K562 (cell line): ENCODE data around the gene CATSPER4. TPM values are rescaled to one million over a fixed set of nuclear protein-coding genes. Genes with fewer than 3 reads are reported as not detected.

Experiments
- ATAC-seq: fragments of 200-7000 bp; cut with Tn5 transposase; 3 replicates; pipeline ENCODE4 v1.9.1; 2020; ENCODE audit warnings: moderate library complexity
- BruUV-seq: library from RNA; stranded (reverse); fragments of 400-500 nt; replicated peaks from 2 replicates; lab custom pipeline; 2021; lab: Mats Ljungman, UMichigan
- CTCF ChIA-PET: fragments of 300-600 bp; formaldehyde crosslinking; extraction: SDS; loops from one replicate; lab custom pipeline; 2021; ENCODE audit warnings: low intra/inter-chr PET ratio; lab: Yijun Ruan, JAX
- POLR2A ChIA-PET: fragments of 300-600, 350-650 bp; sonication (Branson Sonifier 250); formaldehyde crosslinking; extraction: SDS; loops from one replicate; lab custom pipeline; 2021; ENCODE audit warnings: antibody characterized with exemption, inconsistent platforms; lab: Yijun Ruan, JAX
- DNase-seq, 4 experiments: peaks; one replicate each; pipeline versions ENCODE4 v3.0.0 to v3.0.0-alpha.2; 2011 to 2018; ENCODE audit warnings: low spot score in 3 of 4, mixed read lengths in 3 of 4; ENCODE audit errors: extremely low read depth in 1 of 4
- FAIRE-seq: peaks from 2 replicates; lab custom pipeline; 2011; peaks lifted over from hg19 to GRCh38; lab: Jason Lieb, UNC
- H2AFZ ChIP-seq: 2 replicates; pipeline ENCODE4 v1.6.0; 2011; ENCODE audit warnings: low read depth, low read length, control low read depth, inconsistent platforms
- H3K27ac ChIP-seq: fragments of 200-600 bp; 3 replicates; pipeline ENCODE4 v1.8.0; 2011; ENCODE audit warnings: low read depth, mild to moderate bottlenecking, control low read depth, inconsistent platforms, low read length, moderate library complexity, mixed read lengths; ENCODE audit errors: extremely low read depth
- H3K27me3 ChIP-seq, 2 experiments: fragments of 300-600 bp in 1 of 2; 2 replicates in 1 of 2; 3 replicates in 1 of 2; pipeline versions ENCODE4 v1.6.0 to v1.8.0; 2011; ENCODE audit warnings: inconsistent platforms in 2 of 2, low read length in 2 of 2, mild to moderate bottlenecking in 1 of 2, mixed read lengths in 1 of 2, moderate library complexity in 1 of 2; ENCODE audit not compliant: control insufficient read depth in 2 of 2, insufficient read depth in 2 of 2
- H3K36me3 ChIP-seq: fragments of 300-600 bp; 3 replicates; pipeline ENCODE4 v1.8.0; 2011; ENCODE audit warnings: mild to moderate bottlenecking, low read length, inconsistent platforms; ENCODE audit not compliant: control insufficient read depth, insufficient read depth
- H3K4me1 ChIP-seq, 2 experiments: fragments of 200-600 bp in 1 of 2; replicated peaks in 1 of 2; 2 replicates in 1 of 2; 3 replicates in 1 of 2; pipeline versions ENCODE4 v1.5.1 to v1.8.0; 2011; ENCODE audit warnings: inconsistent platforms in 2 of 2, low read length in 2 of 2, mild to moderate bottlenecking in 1 of 2, mixed read lengths in 1 of 2, moderate library complexity in 1 of 2; ENCODE audit not compliant: control insufficient read depth in 2 of 2, insufficient read depth in 2 of 2
- H3K4me2 ChIP-seq: 2 replicates; pipeline ENCODE4 v1.6.1; 2011; ENCODE audit warnings: low read length, control low read depth, inconsistent platforms, mixed read lengths; ENCODE audit not compliant: insufficient read depth
- H3K4me3 ChIP-seq: fragments of 200-600 bp; sonication (generic), shearing (Covaris generic); 2 replicates; pipeline ENCODE4 v1.5.1; 2016; ENCODE audit warnings: control low read depth, inconsistent platforms
- H3K79me2 ChIP-seq: fragments of 200-600 bp; 3 replicates; pipeline ENCODE4 v1.8.0; 2011; ENCODE audit warnings: low read length, inconsistent platforms; ENCODE audit not compliant: control insufficient read depth, insufficient read depth
- H3K9ac ChIP-seq, 2 experiments: 2 replicates each; pipeline versions ENCODE4 v1.6.0 to v1.6.1; 2011; ENCODE audit warnings: low read depth in 2 of 2, low read length in 2 of 2, control low read depth in 1 of 2, inconsistent platforms in 1 of 2, mild to moderate bottlenecking in 1 of 2, mixed read lengths in 1 of 2; ENCODE audit not compliant: insufficient read depth in 1 of 2
- H3K9me1 ChIP-seq: one replicate; pipeline ENCODE4 v1.6.0; 2011; ENCODE audit warnings: inconsistent platforms, mild to moderate bottlenecking, low read length, moderate library complexity; ENCODE audit not compliant: control insufficient read depth, insufficient read depth
- H3K9me3 ChIP-seq: replicated peaks from 2 replicates; pipeline ENCODE4 v1.5.1; 2011; ENCODE audit warnings: low read depth, low read length, inconsistent platforms; ENCODE audit not compliant: control insufficient read depth, insufficient read depth
- H4K20me1 ChIP-seq: replicated peaks from 2 replicates; pipeline ENCODE4 v1.6.1; 2011; ENCODE audit warnings: low read length, inconsistent platforms, mixed read lengths; ENCODE audit not compliant: control insufficient read depth, insufficient read depth
- CEBPG ChIP-seq, 3 experiments: fragments of 200-800 bp in 1 of 3; sonication (Bioruptor generic) in 1 of 3; sonication (generic) in 1 of 3; formaldehyde crosslinking in 1 of 3; IDR thresholded peaks in 2 of 3; conservative IDR thresholded peaks in 1 of 3; 2 replicates each; pipeline versions ENCODE4 v1.6.1 to v1.8.0; 2016 to 2022; ENCODE audit warnings: missing compliant biosample characterization in 2 of 3, missing genetic modification characterization in 2 of 3, mild to moderate bottlenecking in 1 of 3, missing genetic modification reagents in 1 of 3
- CREM ChIP-seq: IDR thresholded peaks from 2 replicates; pipeline ENCODE4 v1.6.1; 2014; ENCODE audit warnings: antibody characterized with exemption, low read depth
- CXXC5 ChIP-seq: fragments of 250-450 bp; sonication (Bioruptor Pico); IDR thresholded peaks from 2 replicates; pipeline ENCODE4 v1.8.0; 2022; ENCODE audit warnings: inconsistent platforms, mild to moderate bottlenecking, moderate library complexity
- FOXK2 ChIP-seq, 2 experiments: fragments of 450-650 bp; IDR thresholded peaks in 1 of 2; conservative IDR thresholded peaks in 1 of 2; 2 replicates each; pipeline ENCODE4 v1.6.1; 2016; ENCODE audit warnings: low read depth in 2 of 2, mild to moderate bottlenecking in 1 of 2
- KLF6 ChIP-seq: fragments of 250-450 bp; sonication (Bioruptor Pico); IDR thresholded peaks from 2 replicates; pipeline ENCODE4 v1.4.0; 2020; ENCODE audit warnings: mild to moderate bottlenecking, moderate library complexity, borderline replicate concordance
- TSC22D4 ChIP-seq: fragments of 450-650 bp; IDR thresholded peaks from 2 replicates; pipeline ENCODE4 v1.6.1; 2016; ENCODE audit warnings: missing genetic modification characterization, missing biosample characterization, control low read depth
- WHSC1 ChIP-seq: IDR thresholded peaks from one replicate; pipeline ENCODE4 v1.6.1; 2012; ENCODE audit warnings: low read length, control low read depth, inconsistent platforms
- ZBED1 ChIP-seq: IDR thresholded peaks from 2 replicates; pipeline ENCODE4 v1.6.1; 2014
- ZFPM2 ChIP-seq: fragments of 250-450 bp; sonication (Bioruptor Pico); IDR thresholded peaks from 2 replicates; pipeline ENCODE4 v1.5.1; 2022; ENCODE audit warnings: mild to moderate bottlenecking
- ZNF175 ChIP-seq: fragments of 200-800 bp; sonication (Bioruptor generic); IDR thresholded peaks from 2 replicates; pipeline ENCODE4 v1.6.1; 2016; ENCODE audit warnings: low read depth, mild to moderate bottlenecking, missing genetic modification characterization, missing compliant biosample characterization
- ZNF197 ChIP-seq: fragments of 200-800 bp; sonication (Bioruptor generic); IDR thresholded peaks from 2 replicates; pipeline ENCODE4 v1.6.1; 2016; ENCODE audit warnings: low read depth, missing genetic modification characterization, missing compliant biosample characterization
- WGBS: fragments of 100-300 bp; shearing (Covaris generic); methylation state at CpG from one replicate; pipeline ENCODE4 v1.1.6; 2016; ENCODE audit warnings: low coverage, mixed read lengths; ENCODE audit not compliant: insufficient coverage; ENCODE audit errors: missing lambda C conversion rate; 5-methylcytosine and 5-hydroxymethylcytosine counted together
- in situ Hi-C: fragments of 300-500 bp; cut with MboI; formaldehyde crosslinking; loops from 4 replicates; pipeline ENCODE4 v1.15.0; 2018; ENCODE audit warnings: inconsistent platforms, mixed read lengths
- intact Hi-C: fragments of 100-400 bp; cut with micrococcal nuclease; formaldehyde crosslinking; loops from 2 replicates; pipeline ENCODE4 v1.14.2; 2022
- polyA plus RNA-seq, 8 experiments: library from polyadenylated mRNA; depleted of rRNA in 4 of 8; stranded (reverse) in 5 of 8; unstranded in 3 of 8; fragments of >200 nt; fragmentation: Nextera tagmentation in 2 of 8; fragmentation: Illumina TruSeq in 1 of 8; extraction: Ambion mirVana in 2 of 8; extraction: Trizol in 1 of 8; gene quantifications; 2 replicates each; pipeline versions ENCODE4 v1.2.1 to v1.2.3, GENCODE V29; 2011 to 2014; ENCODE audit warnings: inconsistent platforms in 1 of 8, missing spikeins in 1 of 8
- total RNA-seq, 7 experiments: library from RNA; depleted of rRNA in 6 of 7; stranded (reverse); fragments of >200 nt in 6 of 7; fragmentation: Illumina TruSeq in 2 of 7; extraction: Trizol in 2 of 7; gene quantifications; 2 replicates each; pipeline versions ENCODE4 v1.2.1 to v1.2.3, GENCODE V29; 2011 to 2021; ENCODE audit warnings: low replicate concordance in 1 of 7
- TF ChIP-seq, protein P1 (sequence below): sonication (generic); formaldehyde crosslinking; IDR thresholded peaks from 2 replicates; pipeline ENCODE4 v1.8.1; 2023; ENCODE audit warnings: mild to moderate bottlenecking, missing genetic modification reagents
- TF ChIP-seq, protein P2 (sequence below): sonication (generic); formaldehyde crosslinking; IDR thresholded peaks from 2 replicates; pipeline ENCODE4 v1.8.1; 2023; ENCODE audit warnings: missing genetic modification reagents, mild to moderate bottlenecking, borderline replicate concordance
- TF ChIP-seq, protein P3 (sequence below): fragments of 450-650 bp; formaldehyde crosslinking; IDR thresholded peaks from 2 replicates; pipeline ENCODE4 v1.4.0; 2020; ENCODE audit warnings: mild to moderate bottlenecking, mixed read lengths

Gene CATSPER4
- total and polyA plus RNA-seq, 9 of the 15 experiments (the other 6 are each of a cell fraction or from before 2014, with no cell fraction given), result 0.04 to 0.13 TPM; not detected in 7

DNA sequence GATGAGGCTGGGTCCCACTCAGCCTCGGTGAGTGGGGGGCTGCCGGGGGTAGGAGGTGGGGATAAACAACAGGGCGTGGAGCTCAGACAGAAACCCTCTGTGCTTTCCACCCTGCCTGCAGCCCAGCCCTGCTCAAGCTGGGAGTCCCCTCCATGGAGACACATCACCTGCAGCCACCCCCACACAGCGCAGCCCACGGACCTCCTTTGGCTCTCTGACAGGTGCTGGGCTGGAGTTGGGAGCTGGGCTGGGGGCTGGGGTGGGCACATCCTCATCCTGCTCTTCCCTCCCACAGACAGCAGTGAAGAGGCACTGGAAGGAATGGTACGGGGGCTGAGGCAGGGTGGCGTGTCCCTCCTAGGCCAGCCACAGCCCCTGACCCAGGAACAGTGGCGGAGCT lies 1.9 kb upstream of the CATSPER4 start:
- H3K79me2 ChIP-seq, result no peaks in the 10 kb centered on the region
- POLR2A ChIA-PET, result interaction anchor here (0.8 kb wide), 1 partner anchor 12 kb away, joined by 3 read pairs; no protein-coding TSS in a partner anchor
- no peak for DNase-seq
- H3K9me3 ChIP-seq, result no peaks in the 10 kb centered on the region
- H3K4me1 ChIP-seq, result peaks cover 0 to 27% of the 10 kb centered on the region in 2 experiments; a peak in 2 of 5 replicates
- H2AFZ ChIP-seq, result no peak overlapping the region
- no peak overlapping the region for H3K27ac ChIP-seq
- in situ Hi-C loops (no loop called here), intact Hi-C loops (no loop called here)
- no peak for FAIRE-seq
- no peaks in the 10 kb centered on the region for H3K27me3 ChIP-seq
- peak overlapping the region in 1 of 2 experiments; percentile 65; a peak in 2 of 4 replicates for H3K9ac ChIP-seq
- H3K9me1 ChIP-seq, result no peaks in the 10 kb centered on the region
- 79% methylated on average over 8 of the region's 8 CpGs for WGBS
- 0 out of 2 replicates have a peak, but pooled peaks cover 6% of the 10 kb centered on the region for H4K20me1 ChIP-seq
- CTCF ChIA-PET, result no interaction called here
- no peak for ATAC-seq
- BruUV-seq, result no TSS peak
- H3K36me3 ChIP-seq, result no peaks in the 10 kb centered on the region
- H3K4me3 ChIP-seq, result no peak overlapping the region
- no peak overlapping the region for H3K4me2 ChIP-seq
- no peak for TF ChIP-seq CEBPG (CRISPR knock-in tag; IDR thresholded peaks at IDR 0.05)
- no peak for TF ChIP-seq CEBPG (tag; conservative IDR thresholded peaks at IDR 0.05 in 1 of 2, IDR thresholded peaks at IDR 0.05 in 1 of 2)
- TF ChIP-seq, protein P1, sequence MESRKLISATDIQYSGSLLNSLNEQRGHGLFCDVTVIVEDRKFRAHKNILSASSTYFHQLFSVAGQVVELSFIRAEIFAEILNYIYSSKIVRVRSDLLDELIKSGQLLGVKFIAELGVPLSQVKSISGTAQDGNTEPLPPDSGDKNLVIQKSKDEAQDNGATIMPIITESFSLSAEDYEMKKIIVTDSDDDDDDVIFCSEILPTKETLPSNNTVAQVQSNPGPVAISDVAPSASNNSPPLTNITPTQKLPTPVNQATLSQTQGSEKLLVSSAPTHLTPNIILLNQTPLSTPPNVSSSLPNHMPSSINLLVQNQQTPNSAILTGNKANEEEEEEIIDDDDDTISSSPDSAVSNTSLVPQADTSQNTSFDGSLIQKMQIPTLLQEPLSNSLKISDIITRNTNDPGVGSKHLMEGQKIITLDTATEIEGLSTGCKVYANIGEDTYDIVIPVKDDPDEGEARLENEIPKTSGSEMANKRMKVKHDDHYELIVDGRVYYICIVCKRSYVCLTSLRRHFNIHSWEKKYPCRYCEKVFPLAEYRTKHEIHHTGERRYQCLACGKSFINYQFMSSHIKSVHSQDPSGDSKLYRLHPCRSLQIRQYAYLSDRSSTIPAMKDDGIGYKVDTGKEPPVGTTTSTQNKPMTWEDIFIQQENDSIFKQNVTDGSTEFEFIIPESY (CRISPR knock-in tag), result no peak
- TF ChIP-seq ZFPM2 (CRISPR knock-in tag), result no peak
- no peak for TF ChIP-seq KLF6
- TF ChIP-seq CREM, result no peak
- TF ChIP-seq ZNF175 (CRISPR knock-in tag), result no peak
- TF ChIP-seq ZBED1, result no peak
- no peak for TF ChIP-seq ZNF197 (CRISPR knock-in tag)
- TF ChIP-seq TSC22D4 (tag), result no peak
- no peak for TF ChIP-seq CXXC5 (CRISPR knock-in tag)
- TF ChIP-seq, protein P2, sequence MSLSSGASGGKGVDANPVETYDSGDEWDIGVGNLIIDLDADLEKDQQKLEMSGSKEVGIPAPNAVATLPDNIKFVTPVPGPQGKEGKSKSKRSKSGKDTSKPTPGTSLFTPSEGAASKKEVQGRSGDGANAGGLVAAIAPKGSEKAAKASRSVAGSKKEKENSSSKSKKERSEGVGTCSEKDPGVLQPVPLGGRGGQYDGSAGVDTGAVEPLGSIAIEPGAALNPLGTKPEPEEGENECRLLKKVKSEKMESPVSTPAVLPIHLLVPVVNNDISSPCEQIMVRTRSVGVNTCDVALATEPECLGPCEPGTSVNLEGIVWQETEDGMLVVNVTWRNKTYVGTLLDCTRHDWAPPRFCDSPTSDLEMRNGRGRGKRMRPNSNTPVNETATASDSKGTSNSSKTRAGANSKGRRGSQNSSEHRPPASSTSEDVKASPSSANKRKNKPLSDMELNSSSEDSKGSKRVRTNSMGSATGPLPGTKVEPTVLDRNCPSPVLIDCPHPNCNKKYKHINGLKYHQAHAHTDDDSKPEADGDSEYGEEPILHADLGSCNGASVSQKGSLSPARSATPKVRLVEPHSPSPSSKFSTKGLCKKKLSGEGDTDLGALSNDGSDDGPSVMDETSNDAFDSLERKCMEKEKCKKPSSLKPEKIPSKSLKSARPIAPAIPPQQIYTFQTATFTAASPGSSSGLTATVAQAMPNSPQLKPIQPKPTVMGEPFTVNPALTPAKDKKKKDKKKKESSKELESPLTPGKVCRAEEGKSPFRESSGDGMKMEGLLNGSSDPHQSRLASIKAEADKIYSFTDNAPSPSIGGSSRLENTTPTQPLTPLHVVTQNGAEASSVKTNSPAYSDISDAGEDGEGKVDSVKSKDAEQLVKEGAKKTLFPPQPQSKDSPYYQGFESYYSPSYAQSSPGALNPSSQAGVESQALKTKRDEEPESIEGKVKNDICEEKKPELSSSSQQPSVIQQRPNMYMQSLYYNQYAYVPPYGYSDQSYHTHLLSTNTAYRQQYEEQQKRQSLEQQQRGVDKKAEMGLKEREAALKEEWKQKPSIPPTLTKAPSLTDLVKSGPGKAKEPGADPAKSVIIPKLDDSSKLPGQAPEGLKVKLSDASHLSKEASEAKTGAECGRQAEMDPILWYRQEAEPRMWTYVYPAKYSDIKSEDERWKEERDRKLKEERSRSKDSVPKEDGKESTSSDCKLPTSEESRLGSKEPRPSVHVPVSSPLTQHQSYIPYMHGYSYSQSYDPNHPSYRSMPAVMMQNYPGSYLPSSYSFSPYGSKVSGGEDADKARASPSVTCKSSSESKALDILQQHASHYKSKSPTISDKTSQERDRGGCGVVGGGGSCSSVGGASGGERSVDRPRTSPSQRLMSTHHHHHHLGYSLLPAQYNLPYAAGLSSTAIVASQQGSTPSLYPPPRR, result no peak
- TF ChIP-seq WHSC1, result no peak
- TF ChIP-seq, protein P3, sequence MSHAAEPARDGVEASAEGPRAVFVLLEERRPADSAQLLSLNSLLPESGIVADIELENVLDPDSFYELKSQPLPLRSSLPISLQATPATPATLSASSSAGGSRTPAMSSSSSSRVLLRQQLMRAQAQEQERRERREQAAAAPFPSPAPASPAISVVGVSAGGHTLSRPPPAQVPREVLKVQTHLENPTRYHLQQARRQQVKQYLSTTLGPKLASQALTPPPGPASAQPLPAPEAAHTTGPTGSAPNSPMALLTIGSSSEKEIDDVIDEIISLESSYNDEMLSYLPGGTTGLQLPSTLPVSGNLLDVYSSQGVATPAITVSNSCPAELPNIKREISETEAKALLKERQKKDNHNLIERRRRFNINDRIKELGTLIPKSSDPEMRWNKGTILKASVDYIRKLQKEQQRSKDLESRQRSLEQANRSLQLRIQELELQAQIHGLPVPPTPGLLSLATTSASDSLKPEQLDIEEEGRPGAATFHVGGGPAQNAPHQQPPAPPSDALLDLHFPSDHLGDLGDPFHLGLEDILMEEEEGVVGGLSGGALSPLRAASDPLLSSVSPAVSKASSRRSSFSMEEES (CRISPR knock-in tag), result no peak
- TF ChIP-seq FOXK2 (conservative IDR thresholded peaks at IDR 0.05 in 1 of 2, IDR thresholded peaks at IDR 0.05 in 1 of 2; ENCODE audit: low read depth in 2 of 2), result no peak
